ENCODE measurements around the gene REM2.

REM2 gene

DNA sequence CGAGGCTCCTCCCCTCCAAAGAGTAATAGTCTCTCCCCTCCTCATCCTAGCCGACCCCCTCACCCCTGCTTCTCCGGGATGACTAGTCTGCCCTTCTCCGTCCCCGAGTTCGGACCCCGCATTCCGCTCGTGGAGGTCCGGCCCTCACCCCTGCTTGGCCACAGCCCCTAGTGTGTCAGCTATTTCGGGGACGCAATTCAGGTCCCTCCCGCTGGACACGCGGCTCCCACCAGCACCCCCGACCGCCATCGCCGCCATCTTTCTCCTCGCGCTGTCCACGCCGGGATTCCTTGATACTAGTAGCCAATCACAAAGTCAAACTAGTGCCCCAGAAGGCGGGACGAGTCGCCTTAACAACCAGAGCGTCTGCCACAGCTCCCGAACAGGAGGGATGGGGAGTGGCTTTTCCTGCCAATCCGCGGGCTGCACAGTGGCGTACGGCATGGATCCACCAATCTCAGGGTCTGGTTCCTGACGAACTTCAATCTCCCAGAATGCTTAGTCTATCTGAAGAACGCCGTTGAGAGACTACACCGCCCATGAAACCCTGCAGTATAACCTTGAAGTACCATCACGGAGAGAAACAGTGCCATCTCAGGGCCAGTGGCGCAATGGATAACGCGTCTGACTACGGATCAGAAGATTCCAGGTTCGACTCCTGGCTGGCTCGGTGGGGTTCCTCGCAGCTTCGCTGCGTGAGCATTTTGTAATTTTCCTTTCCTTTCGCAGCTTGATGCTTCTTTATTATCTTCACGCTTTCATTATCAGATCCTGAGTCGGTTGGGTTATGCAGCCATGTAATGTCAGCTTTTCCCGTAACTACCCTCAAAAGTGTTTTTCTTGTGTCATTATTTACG is 46.3 kb downstream of the REM2 start, which contains the start of gene PRMT5:
Gene PRMT5 (minus strand): TSS at position 273 of the 857 bp plus-strand sequence. CDS start 15 bp downstream, at position 258.
- peak; percentile 96 for DNase-seq (ENCODE audit: low read depth)

DNA sequence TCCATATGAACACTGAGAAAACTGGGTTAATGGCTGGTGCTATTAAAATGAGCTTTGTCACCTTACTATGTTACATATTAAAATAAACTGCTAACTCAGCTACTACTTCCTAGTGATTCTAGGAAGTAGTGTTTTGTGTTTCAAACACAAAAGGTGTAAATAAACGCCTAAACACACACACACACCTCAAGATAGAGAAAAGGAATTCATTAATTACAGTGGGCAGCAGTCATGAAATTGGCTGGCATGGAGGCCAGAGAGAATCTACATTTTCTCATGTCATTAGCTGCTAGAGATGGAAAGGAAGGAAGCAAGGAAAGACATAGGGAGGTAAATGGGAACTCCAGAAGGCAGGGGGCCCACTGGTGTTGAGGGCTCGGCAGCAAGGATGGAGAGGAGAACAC is 46.9 kb downstream of the REM2 start:
- no peak for DNase-seq (ENCODE audit: low read depth)

DNA sequence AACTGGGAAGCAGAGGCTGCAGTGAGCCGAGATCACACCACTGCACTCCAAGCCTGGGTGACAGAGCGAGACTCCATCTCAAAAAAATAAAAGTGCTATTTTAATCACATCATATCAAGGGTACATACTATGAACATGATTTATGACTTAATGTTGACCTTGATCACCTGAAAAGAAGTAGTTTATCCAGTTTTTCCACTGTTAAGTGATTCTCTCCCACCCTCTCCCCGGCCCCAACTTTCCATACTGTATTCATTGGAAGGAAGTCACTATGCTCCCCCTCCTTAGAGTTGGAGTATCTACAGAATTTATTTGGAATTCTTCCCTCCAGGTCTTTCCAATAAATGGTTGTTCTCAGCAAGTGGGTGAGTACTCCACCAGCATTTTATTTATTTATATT is 49.1 kb downstream of the REM2 start:
- no peak for DNase-seq (ENCODE audit: low read depth)

DNA sequence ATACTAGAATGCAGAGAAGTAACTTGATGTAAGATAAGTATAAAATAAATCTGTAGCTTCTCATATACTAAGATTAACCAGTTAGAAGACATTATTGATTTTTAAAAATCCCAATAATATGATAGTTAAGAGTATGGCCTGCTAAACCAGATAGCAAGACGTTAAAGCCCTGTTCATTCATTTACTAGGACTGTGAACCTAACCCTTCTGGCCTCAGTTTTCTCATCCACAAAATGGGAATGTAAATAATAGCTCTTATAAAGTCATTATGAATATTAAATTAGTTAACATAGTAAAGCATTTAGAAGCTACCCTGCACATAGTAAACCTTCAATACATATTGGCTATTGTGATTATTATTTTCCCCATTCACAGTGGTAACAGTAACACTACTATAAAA is 52.1 kb downstream of the REM2 start:
- no peak for DNase-seq (ENCODE audit: low read depth)
